HL-60 (cell line): Measurements from ENCODE around the gene AQP12A.

Source experiments
- DNase-seq, 2 experiments: peaks; one replicate each; pipeline ENCODE4 v3.0.0-alpha.2; 2010 to 2020; ENCODE audit warnings: low read depth in 1 of 2, low spot score in 1 of 2
- H3K27ac ChIP-seq: fragments of 250-450 bp; sonication (Bioruptor Pico); replicated peaks from 2 replicates; pipeline ENCODE4 v1.5.1; 2020; ENCODE audit warnings: mild to moderate bottlenecking, moderate library complexity
- H3K27me3 ChIP-seq: fragments of 250-450 bp; sonication (Bioruptor Pico); 2 replicates; pipeline ENCODE4 v1.5.1; 2021; ENCODE audit warnings: mild to moderate bottlenecking, moderate library complexity; ENCODE audit not compliant: insufficient read depth, poor library complexity, severe bottlenecking
- H3K4me3 ChIP-seq: replicated peaks from 2 replicates; pipeline ENCODE4 v1.5.1; 2011; ENCODE audit warnings: mild to moderate bottlenecking, control low read depth, low read length; ENCODE audit not compliant: insufficient read depth
- CTCF ChIP-seq: IDR thresholded peaks from one replicate; pipeline ENCODE4 v1.5.1; 2011; ENCODE audit warnings: low read length, control low read depth, inconsistent platforms; ENCODE audit not compliant: insufficient read depth
- GABPA ChIP-seq: IDR thresholded peaks from 2 replicates; pipeline ENCODE4 v1.6.1; 2012; ENCODE audit warnings: low read depth
- POLR2AphosphoS5 ChIP-seq: IDR thresholded peaks from 2 replicates; pipeline ENCODE4 v1.6.1; 2012; ENCODE audit warnings: low read depth
- REST ChIP-seq: IDR thresholded peaks from 2 replicates; pipeline ENCODE4 v1.6.1; 2012; ENCODE audit warnings: low read depth; ENCODE audit not compliant: insufficient replicate concordance
- SPI1 ChIP-seq: IDR thresholded peaks from 2 replicates; pipeline ENCODE4 v1.6.1; 2012; ENCODE audit warnings: low read depth, mild to moderate bottlenecking, borderline replicate concordance

AQP12A gene

GRCh38 chr2:240703417-240704341, 12.0 kb downstream of the AQP12A start:
- DNase-seq: no peak
- TF ChIP-seq REST (no peak), CTCF (no peak), POLR2AphosphoS5 (no peak), GABPA (no peak), SPI1 (no peak)
- Histone ChIP-seq H3K27ac (no peak overlapping the region), H3K27me3 (peaks cover 9% of the 10 kb centered on the region), H3K4me3 (no peak overlapping the region)

- no peak overlapping the region for H3K4me3 ChIP-seq
- peaks cover 9% of the 10 kb centered on the region for H3K27me3 ChIP-seq
- H3K27ac ChIP-seq: no peak overlapping the region
- no peak for TF ChIP-seq SPI1
- no peak for TF ChIP-seq POLR2AphosphoS5
- TF ChIP-seq REST: no peak
- no peak for TF ChIP-seq GABPA
- TF ChIP-seq CTCF: no peak
- no peak for DNase-seq
These were observed 13.0 kb downstream of the AQP12A start for GRCh38 chr2:240704651-240705050.

GRCh38 chr2:240705204-240705791, 13.6 kb downstream of the AQP12A start:
- Histone ChIP-seq H3K4me3 (no peak overlapping the region), H3K27me3 (peaks cover 9% of the 10 kb centered on the region), H3K27ac (no peak overlapping the region)
- TF ChIP-seq POLR2AphosphoS5 (no peak), GABPA (no peak)
- no peak for DNase-seq

GRCh38 chr2:240707043-240707756, 15.5 kb downstream of the AQP12A start:
- peaks cover 9% of the 10 kb centered on the region for H3K27me3 ChIP-seq
- H3K4me3 ChIP-seq: no peak overlapping the region
- no peak overlapping the region for H3K27ac ChIP-seq
- no peak for DNase-seq
- TF ChIP-seq REST: no peak
- no peak for TF ChIP-seq GABPA
- no peak for TF ChIP-seq CTCF
- TF ChIP-seq POLR2AphosphoS5: no peak
- TF ChIP-seq SPI1: no peak
